HCT116 (cell line): ENCODE results near the gene TNIK. TPM values are rescaled to one million over a fixed set of nuclear protein-coding genes. Genes with fewer than 3 reads are reported as not detected.
A peak's percentile ranks its signal among the peaks of the same experiment; 100 is the strongest.

Experiments used
- ATAC-seq: fragments of 200-7000 bp; cut with Tn5 transposase; 2 replicates; pipeline ENCODE4 v1.9.1; 2020; ENCODE audit warnings: mild to moderate bottlenecking, moderate library complexity
- BruUV-seq: library from RNA; stranded (reverse); fragments of 400-500 nt; replicated peaks from 2 replicates; lab custom pipeline; 2021; lab: Mats Ljungman, UMichigan
- CTCF ChIA-PET: fragments of 300-600 bp; sonication (Branson Sonifier 250); formaldehyde crosslinking; loops from one replicate; lab custom pipeline; 2021; ENCODE audit warnings: antibody characterized with exemption; lab: Charles Lee
- POLR2A ChIA-PET: fragments of 300-600, 350-600 bp; sonication (Branson Sonifier 250); formaldehyde crosslinking; loops from one replicate; lab custom pipeline; 2021; ENCODE audit warnings: antibody characterized with exemption; lab: Charles Lee
- RAD21 ChIA-PET, 2 experiments: fragments of 300-600 bp; sonication (Branson Sonifier 250); formaldehyde crosslinking; loops; one replicate each; lab custom pipeline; 2023; ENCODE audit warnings: low total read pairs in 2 of 2; ENCODE audit not compliant: uncharacterized antibody in 2 of 2, unreplicated experiment in 2 of 2, low non-redundant PET in 1 of 2; lab: Charles Lee
- DNase-seq: peaks from one replicate; pipeline ENCODE4 v3.0.0-alpha.2; 2010; ENCODE audit warnings: low read depth, low spot score
- H2AFZ ChIP-seq: fragments of 200-600 bp; shearing (Covaris generic), sonication (generic); 2 replicates; pipeline ENCODE4 v1.6.1; 2017; ENCODE audit warnings: low read depth, mixed run types, mixed read lengths, antibody characterized with exemption, low read length; ENCODE audit not compliant: poor library complexity, severe bottlenecking
- H3K27ac ChIP-seq: 2 replicates; pipeline ENCODE4 v1.5.1; 2012; ENCODE audit warnings: low read depth, low read length
- H3K27me3 ChIP-seq: fragments of 200-600 bp; sonication (generic); 2 replicates; pipeline ENCODE4 v1.6.1; 2016; ENCODE audit warnings: mixed run types, low read length, mixed read lengths; ENCODE audit not compliant: insufficient read depth
- H3K36me3 ChIP-seq, 2 experiments: fragments of 200-500 bp in 1 of 2; fragments of 200-600 bp in 1 of 2; sonication (Bioruptor generic) in 1 of 2; sonication (generic) in 1 of 2; 2 replicates each; pipeline versions ENCODE4 v1.5.1 to v1.6.1; 2014 to 2016; ENCODE audit warnings: low read length in 2 of 2, inconsistent platforms in 1 of 2, mixed read lengths in 1 of 2, mixed run types in 1 of 2; ENCODE audit not compliant: insufficient read depth in 2 of 2, control insufficient read depth in 1 of 2
- H3K4me1 ChIP-seq, 2 experiments: fragments of 200-600 bp in 1 of 2; sonication (generic) in 1 of 2; 2 replicates each; pipeline versions ENCODE4 v1.5.1 to v1.6.1; 2012 to 2017; ENCODE audit warnings: low read length in 2 of 2, inconsistent platforms in 1 of 2, mild to moderate bottlenecking in 1 of 2, mixed read lengths in 1 of 2, mixed run types in 1 of 2, moderate library complexity in 1 of 2; ENCODE audit not compliant: insufficient read depth in 2 of 2, control insufficient read depth in 1 of 2
- H3K4me2 ChIP-seq: fragments of 200-600 bp; sonication (generic); 2 replicates; pipeline ENCODE4 v1.6.1; 2017; ENCODE audit warnings: mixed run types, low read length, mixed read lengths
- H3K4me3 ChIP-seq, 2 experiments: fragments of 200-600 bp in 1 of 2; sonication (generic) in 1 of 2; replicated peaks in 1 of 2; 2 replicates each; pipeline ENCODE4 v1.5.1; 2011 to 2016; ENCODE audit warnings: low read length in 2 of 2, control low read depth in 1 of 2, low read depth in 1 of 2, mild to moderate bottlenecking in 1 of 2, mixed read lengths in 1 of 2, mixed run types in 1 of 2
- H3K79me2 ChIP-seq: fragments of 200-600 bp; sonication (generic); 2 replicates; pipeline ENCODE4 v1.6.1; 2017; ENCODE audit warnings: mild to moderate bottlenecking, mixed run types, low read length, moderate library complexity, mixed read lengths; ENCODE audit not compliant: insufficient read depth
- H3K9ac ChIP-seq: fragments of 200-600 bp; sonication (generic); 2 replicates; pipeline ENCODE4 v1.6.1; 2016; ENCODE audit warnings: low read length, mixed read lengths
- H3K9me2 ChIP-seq: fragments of 200-600 bp; sonication (generic), shearing (Covaris generic); 2 replicates; pipeline ENCODE4 v1.6.1; 2017; ENCODE audit warnings: mixed run types, mild to moderate bottlenecking, moderate library complexity; ENCODE audit not compliant: insufficient read depth
- H3K9me3 ChIP-seq, 2 experiments: fragments of 200-500 bp in 1 of 2; fragments of 200-600 bp in 1 of 2; sonication (Bioruptor generic) in 1 of 2; sonication (generic) in 1 of 2; 2 replicates each; pipeline ENCODE4 v1.6.1; 2014 to 2017; ENCODE audit warnings: low read length in 2 of 2, mixed read lengths in 2 of 2, inconsistent platforms in 1 of 2, low read depth in 1 of 2, mild to moderate bottlenecking in 1 of 2, mixed run types in 1 of 2, moderate library complexity in 1 of 2; ENCODE audit not compliant: control insufficient read depth in 1 of 2, insufficient read depth in 1 of 2
- H4K20me1 ChIP-seq: fragments of 200-600 bp; sonication (generic), shearing (Covaris generic); 2 replicates; pipeline ENCODE4 v1.6.1; 2017; ENCODE audit warnings: mixed run types, mild to moderate bottlenecking, moderate library complexity; ENCODE audit not compliant: insufficient read depth
- FOSL1 ChIP-seq: IDR thresholded peaks from 2 replicates; pipeline ENCODE4 v1.6.1; 2012; ENCODE audit warnings: low read depth
- JUND ChIP-seq: IDR thresholded peaks from 2 replicates; pipeline ENCODE4 v1.6.1; 2012
- SIN3A ChIP-seq: IDR thresholded peaks from 2 replicates; pipeline ENCODE4 v1.6.1; 2012; ENCODE audit warnings: low read depth
- SP1 ChIP-seq: IDR thresholded peaks from 2 replicates; pipeline ENCODE4 v1.6.1; 2012; ENCODE audit warnings: low read depth
- TCF7L2 ChIP-seq: IDR thresholded peaks from 2 replicates; pipeline ENCODE4 v1.7.0; 2011; ENCODE audit warnings: borderline replicate concordance, inconsistent platforms; ENCODE audit not compliant: insufficient read depth, insufficient read length; ENCODE audit errors: extremely low read depth
- YY1 ChIP-seq: IDR thresholded peaks from 2 replicates; pipeline ENCODE4 v1.6.1; 2011; ENCODE audit warnings: low read length, low read depth, moderate library complexity, mild to moderate bottlenecking; ENCODE audit not compliant: insufficient replicate concordance; ENCODE audit errors: extremely low read depth
- ZNF274 ChIP-seq: fragments of 200-500 bp; sonication (Bioruptor generic); IDR thresholded peaks from 2 replicates; pipeline ENCODE4 v1.6.1; 2014; ENCODE audit warnings: mild to moderate bottlenecking, low read depth, low read length, inconsistent platforms
- intact Hi-C: fragments of 100-400 bp; cut with micrococcal nuclease; formaldehyde crosslinking; loops from 2 replicates; pipeline ENCODE4 v1.10.0; 2022
- total RNA-seq: library from RNA; stranded (reverse); gene quantifications from one replicate; pipeline ENCODE4 v1.2.1, GENCODE V29; 2021; ENCODE audit not compliant: unreplicated experiment
- TF ChIP-seq, protein P1 (sequence below): IDR thresholded peaks from 2 replicates; pipeline ENCODE4 v1.6.1; 2011; ENCODE audit warnings: mild to moderate bottlenecking, low read length, moderate library complexity; ENCODE audit not compliant: insufficient replicate concordance; ENCODE audit errors: extremely low read depth
- TF ChIP-seq, protein P2 (sequence below), 3 experiments: fragments of 200-600 bp in 1 of 3; sonication (generic) in 1 of 3; IDR thresholded peaks in 2 of 3; conservative IDR thresholded peaks in 1 of 3; 2 replicates each; pipeline ENCODE4 v1.5.1; 2012 to 2017; ENCODE audit warnings: low read depth in 2 of 3, low read length in 2 of 3, antibody characterized with exemption in 1 of 3, borderline replicate concordance in 1 of 3, control low read depth in 1 of 3, mild to moderate bottlenecking in 1 of 3, mixed read lengths in 1 of 3, mixed run types in 1 of 3, moderate library complexity in 1 of 3; ENCODE audit not compliant: insufficient read depth in 1 of 3

The TNIK gene
- total RNA-seq, 1 experiment from 2014 or later, result 24.1 TPM

DNA sequence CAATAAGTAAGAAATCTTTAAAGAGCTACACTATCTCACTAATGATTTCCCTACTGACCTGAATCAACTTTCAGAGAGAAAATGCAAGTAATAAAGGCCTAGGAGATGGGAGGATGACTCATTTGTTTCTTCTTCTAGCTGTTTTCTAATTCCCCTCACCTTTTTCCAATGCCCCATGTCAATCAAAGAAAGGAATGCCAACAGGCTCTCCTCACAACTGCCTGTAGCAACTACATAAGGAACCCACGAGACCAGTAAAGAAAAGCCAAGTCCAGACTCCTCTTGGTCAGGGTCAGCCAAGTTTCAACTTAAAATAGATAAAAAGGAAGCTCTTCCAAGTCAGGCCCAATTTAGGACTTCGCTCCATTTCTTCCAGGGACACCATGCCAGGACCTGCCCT is 201.9 kb downstream of the TNIK start:
- H3K4me1 ChIP-seq, result peaks cover 86 to 89% of the 10 kb centered on the region in 2 experiments
- H2AFZ ChIP-seq, result peak overlapping the region; percentile 12
- no peak for TF ChIP-seq ZNF274
- peak; percentile 52 for TF ChIP-seq TCF7L2
- TF ChIP-seq, protein P1, sequence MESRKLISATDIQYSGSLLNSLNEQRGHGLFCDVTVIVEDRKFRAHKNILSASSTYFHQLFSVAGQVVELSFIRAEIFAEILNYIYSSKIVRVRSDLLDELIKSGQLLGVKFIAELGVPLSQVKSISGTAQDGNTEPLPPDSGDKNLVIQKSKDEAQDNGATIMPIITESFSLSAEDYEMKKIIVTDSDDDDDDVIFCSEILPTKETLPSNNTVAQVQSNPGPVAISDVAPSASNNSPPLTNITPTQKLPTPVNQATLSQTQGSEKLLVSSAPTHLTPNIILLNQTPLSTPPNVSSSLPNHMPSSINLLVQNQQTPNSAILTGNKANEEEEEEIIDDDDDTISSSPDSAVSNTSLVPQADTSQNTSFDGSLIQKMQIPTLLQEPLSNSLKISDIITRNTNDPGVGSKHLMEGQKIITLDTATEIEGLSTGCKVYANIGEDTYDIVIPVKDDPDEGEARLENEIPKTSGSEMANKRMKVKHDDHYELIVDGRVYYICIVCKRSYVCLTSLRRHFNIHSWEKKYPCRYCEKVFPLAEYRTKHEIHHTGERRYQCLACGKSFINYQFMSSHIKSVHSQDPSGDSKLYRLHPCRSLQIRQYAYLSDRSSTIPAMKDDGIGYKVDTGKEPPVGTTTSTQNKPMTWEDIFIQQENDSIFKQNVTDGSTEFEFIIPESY, result no peak
- TF ChIP-seq FOSL1, result peak; percentile 72
- 0 out of 2 replicates have a peak, but pooled peaks have one; percentile 23 for TF ChIP-seq SIN3A
- TF ChIP-seq, protein P2, sequence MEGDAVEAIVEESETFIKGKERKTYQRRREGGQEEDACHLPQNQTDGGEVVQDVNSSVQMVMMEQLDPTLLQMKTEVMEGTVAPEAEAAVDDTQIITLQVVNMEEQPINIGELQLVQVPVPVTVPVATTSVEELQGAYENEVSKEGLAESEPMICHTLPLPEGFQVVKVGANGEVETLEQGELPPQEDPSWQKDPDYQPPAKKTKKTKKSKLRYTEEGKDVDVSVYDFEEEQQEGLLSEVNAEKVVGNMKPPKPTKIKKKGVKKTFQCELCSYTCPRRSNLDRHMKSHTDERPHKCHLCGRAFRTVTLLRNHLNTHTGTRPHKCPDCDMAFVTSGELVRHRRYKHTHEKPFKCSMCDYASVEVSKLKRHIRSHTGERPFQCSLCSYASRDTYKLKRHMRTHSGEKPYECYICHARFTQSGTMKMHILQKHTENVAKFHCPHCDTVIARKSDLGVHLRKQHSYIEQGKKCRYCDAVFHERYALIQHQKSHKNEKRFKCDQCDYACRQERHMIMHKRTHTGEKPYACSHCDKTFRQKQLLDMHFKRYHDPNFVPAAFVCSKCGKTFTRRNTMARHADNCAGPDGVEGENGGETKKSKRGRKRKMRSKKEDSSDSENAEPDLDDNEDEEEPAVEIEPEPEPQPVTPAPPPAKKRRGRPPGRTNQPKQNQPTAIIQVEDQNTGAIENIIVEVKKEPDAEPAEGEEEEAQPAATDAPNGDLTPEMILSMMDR (IDR thresholded peaks at IDR 0.05 in 2 of 3, conservative IDR thresholded peaks at IDR 0.05 in 1 of 3; ENCODE audit: borderline replicate concordance in 1 of 3, insufficient read depth in 1 of 3, low read depth in 2 of 3, low read length in 2 of 3), result no peak
- TF ChIP-seq YY1, result no peak
- peak; percentile 60 for TF ChIP-seq SP1
- peak; percentile 45; the same call in 1 of the 2 replicates for TF ChIP-seq JUND
- H4K20me1 ChIP-seq, result no peaks in the 10 kb centered on the region
- H3K27ac ChIP-seq, result peak overlapping the region; percentile 76
- no peak overlapping the region for H3K9ac ChIP-seq
- ChIA-PET CTCF (no interaction called here), POLR2A (interaction anchor here (1.4 kb wide), 1 partner anchor 39 kb away, joined by 3 read pairs; no protein-coding TSS in a partner anchor), RAD21 (interaction anchor here in 1 of 2 experiments (0.6 kb wide), 1 partner anchor 202 kb away, joined by 4 read pairs; the partner anchor contains the start of gene TNIK)
- no peaks in the 10 kb centered on the region for H3K79me2 ChIP-seq
- H3K36me3 ChIP-seq, result no peaks in the 10 kb centered on the region
- H3K4me2 ChIP-seq, result peak overlapping the region; percentile 61
- peak; percentile 33; the same call in 1 of the 2 replicates for ATAC-seq
- H3K4me3 ChIP-seq, result 0 out of 4 replicates have a peak overlapping the region, but pooled peaks of 1 of the 2 experiments have one; percentile 4
- no peaks in the 10 kb centered on the region for H3K9me3 ChIP-seq
- intact Hi-C loops, result loop anchor here (5.0 kb wide), 1 partner anchor 66 kb away; no protein-coding TSS in a partner anchor
- peak; percentile 56 for DNase-seq
- BruUV-seq, result no TSS peak
- H3K9me2 ChIP-seq, result no peaks in the 10 kb centered on the region
- H3K27me3 ChIP-seq, result no peaks in the 10 kb centered on the region
